Epithelial cell of proximal tubule (primary cell): ENCODE results near the gene OLIG1. TPM values are rescaled to one million over a fixed set of nuclear protein-coding genes. Genes with fewer than 3 reads are reported as not detected.

Source experiments
- DNase-seq: peaks from one replicate; pipeline ENCODE4 v3.0.0-alpha.2; 2011; ENCODE audit warnings: low read depth
- H3K4me3 ChIP-seq: 2 replicates; pipeline ENCODE4 v1.5.1; 2011; ENCODE audit warnings: low read depth, mild to moderate bottlenecking, low read length
- CTCF ChIP-seq: conservative IDR thresholded peaks from 2 replicates; pipeline ENCODE4 v1.5.1; 2012; ENCODE audit warnings: low read depth, mild to moderate bottlenecking, low read length
- total RNA-seq: library from RNA; depleted of rRNA; stranded (reverse); fragments of >200 nt; gene quantifications from 2 replicates; pipeline ENCODE4 v1.2.3, GENCODE V29; 2015

The OLIG1 gene
- total RNA-seq, 1 donor from 2014 or later: not detected

GRCh38 chr21:33069645-33069993, 322 bp upstream of the OLIG1 start:
- DNase-seq: no peak
- no peak overlapping the region for H3K4me3 ChIP-seq
- TF ChIP-seq CTCF: no peak

- DNase-seq: no peak
- no peak for TF ChIP-seq CTCF
- no peak overlapping the region for H3K4me3 ChIP-seq
Observed at GRCh38 chr21:33070744-33070997, 730 bp downstream of the OLIG1 start.

GRCh38 chr21:33070998-33071769, 1.2 kb downstream of the OLIG1 start:
- DNase-seq: no peak
- no peak overlapping the region for H3K4me3 ChIP-seq

GRCh38 chr21:33071770-33072306, 1.9 kb downstream of the OLIG1 start:
- TF ChIP-seq CTCF: no peak
- H3K4me3 ChIP-seq: peak overlapping the region; percentile 33
- DNase-seq: no peak

More at GRCh38 chr21:33070998-33071769, 1.2 kb downstream of the OLIG1 start:
- TF ChIP-seq CTCF: no peak

- no peak for TF ChIP-seq CTCF
- DNase-seq: no peak
- no peak overlapping the region for H3K4me3 ChIP-seq
Observed at GRCh38 chr21:33073636-33074035, 3.7 kb downstream of the OLIG1 start.

- H3K4me3 ChIP-seq: no peak overlapping the region
- no peak for TF ChIP-seq CTCF
- DNase-seq: no peak
Observed at GRCh38 chr21:33075128-33075527, 5.2 kb downstream of the OLIG1 start.

- no peak for DNase-seq
- no peak for TF ChIP-seq CTCF
- H3K4me3 ChIP-seq: no peak overlapping the region
Observed at GRCh38 chr21:33075596-33076195, 5.8 kb downstream of the OLIG1 start.
